Panc1 (cell line): ENCODE results near the gene CFAP299. TPM values are rescaled to one million over a fixed set of nuclear protein-coding genes. Genes with fewer than 3 reads are reported as not detected.

Experiments used
- ATAC-seq: fragments of 200-7000 bp; cut with Tn5 transposase; 2 replicates; pipeline ENCODE4 v1.9.1; 2020; ENCODE audit warnings: mild to moderate bottlenecking, moderate library complexity
- BruUV-seq: library from RNA; stranded (reverse); fragments of 400-500 nt; replicated peaks from 2 replicates; lab custom pipeline; 2021; lab: Mats Ljungman, UMichigan
- CTCF ChIA-PET: fragments of 300-600 bp; sonication (Branson Sonifier 250); formaldehyde crosslinking; loops from one replicate; lab custom pipeline; 2022; ENCODE audit warnings: antibody characterized with exemption; lab: Charles Lee
- POLR2A ChIA-PET: fragments of 300-600 bp; sonication (Branson Sonifier 250); formaldehyde crosslinking; loops from one replicate; lab custom pipeline; 2022; ENCODE audit warnings: antibody characterized with exemption; lab: Charles Lee
- DNase-seq: peaks from one replicate; pipeline ENCODE4 v3.0.0-alpha.2; 2010; ENCODE audit warnings: low read depth, low spot score
- H3K27ac ChIP-seq: 2 replicates; pipeline ENCODE4 v1.5.1; 2011; ENCODE audit warnings: mild to moderate bottlenecking, low read length, inconsistent platforms
- H3K27me3 ChIP-seq: fragments of 200-500 bp; sonication (Bioruptor generic); 2 replicates; pipeline ENCODE4 v1.6.0; 2014; ENCODE audit warnings: low read length, inconsistent platforms; ENCODE audit not compliant: control insufficient read depth, insufficient read depth
- H3K36me3 ChIP-seq: fragments of 200-500 bp; sonication (Bioruptor generic); 2 replicates; pipeline ENCODE4 v1.5.1; 2014; ENCODE audit warnings: inconsistent platforms, mild to moderate bottlenecking, low read length, moderate library complexity; ENCODE audit not compliant: control insufficient read depth, insufficient read depth
- H3K4me1 ChIP-seq: 2 replicates; pipeline ENCODE4 v1.5.1; 2011; ENCODE audit warnings: inconsistent platforms, mild to moderate bottlenecking, low read length, moderate library complexity; ENCODE audit not compliant: control insufficient read depth, insufficient read depth
- H3K4me3 ChIP-seq, 2 experiments: 2 replicates each; pipeline ENCODE4 v1.5.1; 2011 to 2012; ENCODE audit warnings: low read depth in 2 of 2, low read length in 2 of 2, mild to moderate bottlenecking in 2 of 2, inconsistent platforms in 1 of 2, moderate library complexity in 1 of 2
- H3K9me3 ChIP-seq: fragments of 200-500 bp; sonication (Bioruptor generic); 2 replicates; pipeline ENCODE4 v1.5.1; 2014; ENCODE audit warnings: low read depth, mild to moderate bottlenecking, inconsistent platforms, low read length, moderate library complexity; ENCODE audit not compliant: control insufficient read depth, insufficient read depth
- POLR2AphosphoS5 ChIP-seq: IDR thresholded peaks from 2 replicates; pipeline ENCODE4 v1.6.1; 2012; ENCODE audit warnings: mild to moderate bottlenecking, low read depth, low read length, moderate library complexity
- SIN3A ChIP-seq: IDR thresholded peaks from 2 replicates; pipeline ENCODE4 v1.6.1; 2012; ENCODE audit warnings: low read depth, mild to moderate bottlenecking, low read length, moderate library complexity, borderline replicate concordance; ENCODE audit not compliant: insufficient read depth
- TCF7L2 ChIP-seq: IDR thresholded peaks from 2 replicates; pipeline ENCODE4 v1.6.1; 2011; ENCODE audit warnings: mild to moderate bottlenecking, low read depth, low read length, inconsistent platforms
- in situ Hi-C: cut with HindIII; loops from 2 replicates; pipeline ENCODE4 v1.10.0; 2016; ENCODE audit warnings: low sequenced_read_pairs, low pct_unique_long_range_greater_than_20kb
- intact Hi-C: fragments of 100-400 bp; cut with micrococcal nuclease; formaldehyde crosslinking; loops from one replicate; pipeline ENCODE4 v1.10.0; 2022; ENCODE audit not compliant: unreplicated experiment
- total RNA-seq: library from RNA; stranded (reverse); gene quantifications from one replicate; pipeline ENCODE4 v1.2.1, GENCODE V29; 2021; ENCODE audit not compliant: unreplicated experiment
- TF ChIP-seq, protein P1 (sequence below): fragments of 450-650 bp; IDR thresholded peaks from 2 replicates; pipeline ENCODE4 v1.5.1; 2017; ENCODE audit warnings: mild to moderate bottlenecking
- TF ChIP-seq, protein P2 (sequence below), 2 experiments: IDR thresholded peaks; 2 replicates each; pipeline ENCODE4 v1.6.1; 2011 to 2012; ENCODE audit warnings: low read depth in 2 of 2, control low read depth in 1 of 2, low read length in 1 of 2, mild to moderate bottlenecking in 1 of 2, moderate library complexity in 1 of 2; ENCODE audit not compliant: insufficient read depth in 1 of 2

The CFAP299 gene
- total RNA-seq, 1 experiment from 2014 or later, result not detected

DNA sequence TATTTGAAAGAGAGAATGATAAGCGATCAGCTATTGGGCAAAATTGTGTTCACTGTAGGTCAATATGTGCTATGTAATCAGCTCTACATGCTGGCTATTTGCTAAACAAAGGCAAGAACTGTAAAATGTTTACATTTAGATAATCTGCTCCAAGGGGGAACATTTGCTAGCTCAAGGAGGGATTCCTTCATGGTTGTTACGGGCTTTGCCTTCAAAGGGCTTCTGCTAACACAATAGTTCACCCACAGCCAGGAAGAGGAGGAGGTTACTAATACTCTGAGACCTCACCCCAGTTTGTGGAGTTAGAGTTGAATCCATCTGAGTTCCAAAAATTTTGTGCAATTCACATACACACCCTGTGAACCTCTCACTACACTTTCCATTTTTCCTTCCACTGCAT is 587.4 kb downstream of the CFAP299 start:
- CTCF ChIA-PET, result no interaction called here
- TF ChIP-seq, protein P1, sequence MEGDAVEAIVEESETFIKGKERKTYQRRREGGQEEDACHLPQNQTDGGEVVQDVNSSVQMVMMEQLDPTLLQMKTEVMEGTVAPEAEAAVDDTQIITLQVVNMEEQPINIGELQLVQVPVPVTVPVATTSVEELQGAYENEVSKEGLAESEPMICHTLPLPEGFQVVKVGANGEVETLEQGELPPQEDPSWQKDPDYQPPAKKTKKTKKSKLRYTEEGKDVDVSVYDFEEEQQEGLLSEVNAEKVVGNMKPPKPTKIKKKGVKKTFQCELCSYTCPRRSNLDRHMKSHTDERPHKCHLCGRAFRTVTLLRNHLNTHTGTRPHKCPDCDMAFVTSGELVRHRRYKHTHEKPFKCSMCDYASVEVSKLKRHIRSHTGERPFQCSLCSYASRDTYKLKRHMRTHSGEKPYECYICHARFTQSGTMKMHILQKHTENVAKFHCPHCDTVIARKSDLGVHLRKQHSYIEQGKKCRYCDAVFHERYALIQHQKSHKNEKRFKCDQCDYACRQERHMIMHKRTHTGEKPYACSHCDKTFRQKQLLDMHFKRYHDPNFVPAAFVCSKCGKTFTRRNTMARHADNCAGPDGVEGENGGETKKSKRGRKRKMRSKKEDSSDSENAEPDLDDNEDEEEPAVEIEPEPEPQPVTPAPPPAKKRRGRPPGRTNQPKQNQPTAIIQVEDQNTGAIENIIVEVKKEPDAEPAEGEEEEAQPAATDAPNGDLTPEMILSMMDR, result no peak
- no peak for TF ChIP-seq TCF7L2
- TF ChIP-seq SIN3A, result no peak
- TF ChIP-seq POLR2AphosphoS5, result no peak
- TF ChIP-seq, protein P2, sequence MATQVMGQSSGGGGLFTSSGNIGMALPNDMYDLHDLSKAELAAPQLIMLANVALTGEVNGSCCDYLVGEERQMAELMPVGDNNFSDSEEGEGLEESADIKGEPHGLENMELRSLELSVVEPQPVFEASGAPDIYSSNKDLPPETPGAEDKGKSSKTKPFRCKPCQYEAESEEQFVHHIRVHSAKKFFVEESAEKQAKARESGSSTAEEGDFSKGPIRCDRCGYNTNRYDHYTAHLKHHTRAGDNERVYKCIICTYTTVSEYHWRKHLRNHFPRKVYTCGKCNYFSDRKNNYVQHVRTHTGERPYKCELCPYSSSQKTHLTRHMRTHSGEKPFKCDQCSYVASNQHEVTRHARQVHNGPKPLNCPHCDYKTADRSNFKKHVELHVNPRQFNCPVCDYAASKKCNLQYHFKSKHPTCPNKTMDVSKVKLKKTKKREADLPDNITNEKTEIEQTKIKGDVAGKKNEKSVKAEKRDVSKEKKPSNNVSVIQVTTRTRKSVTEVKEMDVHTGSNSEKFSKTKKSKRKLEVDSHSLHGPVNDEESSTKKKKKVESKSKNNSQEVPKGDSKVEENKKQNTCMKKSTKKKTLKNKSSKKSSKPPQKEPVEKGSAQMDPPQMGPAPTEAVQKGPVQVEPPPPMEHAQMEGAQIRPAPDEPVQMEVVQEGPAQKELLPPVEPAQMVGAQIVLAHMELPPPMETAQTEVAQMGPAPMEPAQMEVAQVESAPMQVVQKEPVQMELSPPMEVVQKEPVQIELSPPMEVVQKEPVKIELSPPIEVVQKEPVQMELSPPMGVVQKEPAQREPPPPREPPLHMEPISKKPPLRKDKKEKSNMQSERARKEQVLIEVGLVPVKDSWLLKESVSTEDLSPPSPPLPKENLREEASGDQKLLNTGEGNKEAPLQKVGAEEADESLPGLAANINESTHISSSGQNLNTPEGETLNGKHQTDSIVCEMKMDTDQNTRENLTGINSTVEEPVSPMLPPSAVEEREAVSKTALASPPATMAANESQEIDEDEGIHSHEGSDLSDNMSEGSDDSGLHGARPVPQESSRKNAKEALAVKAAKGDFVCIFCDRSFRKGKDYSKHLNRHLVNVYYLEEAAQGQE (IDR thresholded peaks at IDR 0.05; ENCODE audit: insufficient read depth in 1 of 2, low read depth in 2 of 2, low read length in 1 of 2), result no peak

DNA sequence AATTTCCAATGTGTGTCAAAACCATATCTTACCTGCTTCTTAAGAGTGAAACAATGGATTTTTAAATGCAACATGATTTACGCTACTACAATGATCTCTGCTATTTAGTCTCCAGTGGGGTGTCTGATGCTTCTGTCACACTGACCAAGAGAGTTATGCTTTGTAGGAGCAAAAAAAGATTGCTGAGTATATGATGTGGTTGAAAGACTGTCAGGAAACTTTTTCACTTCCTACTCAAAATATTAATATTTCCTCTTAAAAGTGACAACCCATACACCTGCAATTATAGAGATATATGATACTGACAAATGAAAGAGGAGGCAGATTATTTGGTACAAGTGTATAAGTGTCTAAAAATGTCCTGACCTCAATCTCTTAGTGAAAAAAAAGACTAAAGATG is 589.8 kb downstream of the CFAP299 start:
- Histone ChIP-seq H3K4me1 (no peaks in the 10 kb centered on the region), H3K27ac (no peak overlapping the region), H3K4me3 (no peak overlapping the region), H3K9me3 (no peaks in the 10 kb centered on the region), H3K27me3 (no peaks in the 10 kb centered on the region), H3K36me3 (no peaks in the 10 kb centered on the region)
- CTCF ChIA-PET, result no interaction called here
- POLR2A ChIA-PET, result no interaction called here
- TF ChIP-seq, protein P1, result no peak
- TF ChIP-seq TCF7L2, result no peak
- TF ChIP-seq, protein P2 (IDR thresholded peaks at IDR 0.05; ENCODE audit: insufficient read depth in 1 of 2, low read depth in 2 of 2, low read length in 1 of 2), result no peak
- TF ChIP-seq POLR2AphosphoS5, result no peak
- TF ChIP-seq SIN3A, result no peak
- DNase-seq (no peak), ATAC-seq (no peak)
- BruUV-seq, result no TSS peak
- intact Hi-C loops (no loop called here), in situ Hi-C loops (no loop called here)

More for the DNA sequence above, 587.4 kb downstream of the CFAP299 start:
- DNase-seq, result no peak
- H3K27ac ChIP-seq, result no peak overlapping the region
- BruUV-seq, result no TSS peak
- no peak overlapping the region for H3K4me3 ChIP-seq
- intact Hi-C loops (no loop called here), in situ Hi-C loops (no loop called here)
- no peaks in the 10 kb centered on the region for H3K36me3 ChIP-seq
- no peaks in the 10 kb centered on the region for H3K27me3 ChIP-seq
- POLR2A ChIA-PET, result no interaction called here
- ATAC-seq, result no peak
- H3K9me3 ChIP-seq, result no peaks in the 10 kb centered on the region
- H3K4me1 ChIP-seq, result no peaks in the 10 kb centered on the region
